Measurements from ENCODE around the gene SERHL2.
"Not testable (repeated sequence)": the region's sequence is repeated elsewhere in the genome, so short reads cannot be mapped to it uniquely, and the experiment has no call there.

The SERHL2 gene

DNA sequence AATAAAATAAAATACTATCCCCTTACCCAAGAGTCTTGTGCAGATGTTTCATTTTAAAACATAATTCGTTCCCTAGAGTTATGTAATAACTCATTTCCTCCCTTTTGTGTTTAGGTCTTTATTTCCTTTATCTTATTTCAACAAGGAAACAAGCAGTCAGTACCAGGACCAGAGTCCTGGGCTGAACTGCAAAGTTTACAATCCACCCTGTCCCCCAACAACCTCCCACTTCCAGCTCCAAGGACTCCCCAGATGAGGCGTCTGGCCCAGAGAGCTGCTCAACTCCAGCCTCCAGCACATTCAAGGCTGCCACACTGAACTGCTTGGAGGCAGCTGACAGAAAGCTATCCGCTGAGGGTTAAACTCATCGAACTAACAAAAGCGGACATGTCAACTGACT lies 56.4 kb downstream of the SERHL2 start:
- no peak for DNase-seq

DNA sequence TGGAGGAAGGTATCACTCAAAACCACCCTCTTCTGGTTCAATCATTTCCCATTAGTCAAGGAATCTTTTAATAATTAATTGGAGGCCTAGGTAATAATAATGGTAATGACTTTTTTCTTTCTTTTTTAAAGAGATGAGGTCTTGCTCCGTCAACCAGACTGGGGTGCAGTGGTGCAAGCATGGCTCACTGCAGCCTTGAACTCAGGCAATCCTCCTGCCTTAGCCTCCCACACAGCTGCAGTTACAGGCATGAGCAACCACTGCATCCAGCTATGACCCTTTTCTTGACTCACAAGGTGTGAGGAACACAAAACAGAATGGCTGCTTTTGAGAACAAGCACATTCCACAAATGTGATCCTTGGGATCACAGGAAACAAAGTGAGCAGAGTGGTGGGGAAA lies 57.3 kb downstream of the SERHL2 start:
- DNase-seq, result no peak

DNA sequence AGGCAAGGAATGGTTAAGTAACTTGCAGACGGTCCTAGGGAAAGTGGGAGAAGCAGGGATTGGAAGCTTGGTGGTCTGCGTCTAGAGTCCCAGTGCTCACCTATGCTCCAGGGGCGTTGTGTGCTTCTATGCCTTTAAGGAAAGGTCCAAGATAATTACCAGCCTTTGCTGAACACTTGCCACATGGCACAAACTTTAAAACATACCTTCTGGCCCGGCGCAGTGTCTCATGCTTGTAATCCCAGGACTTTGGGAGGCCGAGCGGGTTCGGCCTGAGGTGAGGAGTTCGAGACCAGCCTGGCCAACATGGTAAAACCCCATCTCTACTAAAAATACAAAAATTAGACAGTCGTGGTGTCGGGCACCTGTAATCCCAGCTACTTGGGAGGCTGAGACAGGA lies 58.6 kb downstream of the SERHL2 start:
- no peak for DNase-seq

GRCh38 chr22:42613872-42614301 lies 60.1 kb downstream of the SERHL2 start:
- peak; percentile 15 for DNase-seq

GRCh38 chr22:42614312-42615091 lies 60.7 kb downstream of the SERHL2 start, which contains the start of gene POLDIP3:
TSS of gene POLDIP3 (minus strand) at chr22:42614883. CDS start at chr22:42614857, 26 bp downstream.
- DNase-seq, result peak; percentile 99

DNA sequence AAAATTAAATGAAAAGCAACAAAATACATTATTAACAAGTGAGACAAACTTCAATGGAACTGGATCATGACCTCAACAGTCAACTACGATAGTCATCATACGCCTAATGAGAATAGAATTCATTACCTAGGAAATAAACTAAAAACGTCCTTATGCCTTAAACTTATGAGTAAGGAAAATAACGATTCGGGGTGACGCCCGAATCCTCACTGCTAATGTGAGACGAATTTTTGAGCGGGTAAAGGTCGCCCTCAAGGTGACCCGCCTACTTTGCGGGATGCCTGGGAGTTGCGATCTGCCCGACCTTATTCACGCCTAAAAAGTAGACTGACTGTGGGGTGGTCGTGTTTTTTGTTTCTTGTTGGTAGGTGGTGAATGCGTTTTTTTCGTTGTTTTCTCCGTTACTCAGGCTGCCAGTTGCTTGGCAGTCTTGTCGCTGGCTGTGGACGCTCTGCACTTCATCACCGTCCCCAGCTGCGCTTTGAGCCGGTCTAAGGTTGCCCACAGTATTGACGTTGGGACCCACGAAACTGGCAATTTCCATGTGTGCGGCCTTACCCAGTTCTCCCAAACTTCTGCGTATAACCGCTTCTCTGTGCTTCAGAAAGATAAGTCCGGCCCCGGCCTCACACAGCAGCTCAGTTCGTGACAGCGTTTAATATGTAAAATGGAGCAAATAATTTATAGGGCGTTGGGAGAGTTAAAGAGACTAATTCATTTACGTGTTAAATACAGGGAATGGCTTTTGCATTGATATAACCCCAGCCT lies 61.5 kb downstream of the SERHL2 start:
- peak; percentile 77 for DNase-seq

DNA sequence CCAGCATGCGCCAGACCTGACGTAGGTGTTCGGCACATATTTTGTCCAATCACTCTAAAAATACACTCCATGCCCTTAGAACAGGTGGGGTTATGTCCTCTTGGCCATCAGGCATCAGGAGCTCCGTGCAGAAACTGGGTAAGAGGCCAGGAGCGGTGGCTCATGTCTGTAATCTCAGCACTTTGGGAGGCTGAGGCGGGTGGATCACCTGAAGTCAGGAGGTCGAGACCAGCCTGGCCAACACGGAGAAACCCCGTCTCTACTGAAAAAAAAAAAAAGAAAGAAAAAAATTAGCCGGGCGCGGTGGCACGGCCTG lies 62.1 kb downstream of the SERHL2 start:
- DNase-seq, result not testable (repeated sequence)

DNA sequence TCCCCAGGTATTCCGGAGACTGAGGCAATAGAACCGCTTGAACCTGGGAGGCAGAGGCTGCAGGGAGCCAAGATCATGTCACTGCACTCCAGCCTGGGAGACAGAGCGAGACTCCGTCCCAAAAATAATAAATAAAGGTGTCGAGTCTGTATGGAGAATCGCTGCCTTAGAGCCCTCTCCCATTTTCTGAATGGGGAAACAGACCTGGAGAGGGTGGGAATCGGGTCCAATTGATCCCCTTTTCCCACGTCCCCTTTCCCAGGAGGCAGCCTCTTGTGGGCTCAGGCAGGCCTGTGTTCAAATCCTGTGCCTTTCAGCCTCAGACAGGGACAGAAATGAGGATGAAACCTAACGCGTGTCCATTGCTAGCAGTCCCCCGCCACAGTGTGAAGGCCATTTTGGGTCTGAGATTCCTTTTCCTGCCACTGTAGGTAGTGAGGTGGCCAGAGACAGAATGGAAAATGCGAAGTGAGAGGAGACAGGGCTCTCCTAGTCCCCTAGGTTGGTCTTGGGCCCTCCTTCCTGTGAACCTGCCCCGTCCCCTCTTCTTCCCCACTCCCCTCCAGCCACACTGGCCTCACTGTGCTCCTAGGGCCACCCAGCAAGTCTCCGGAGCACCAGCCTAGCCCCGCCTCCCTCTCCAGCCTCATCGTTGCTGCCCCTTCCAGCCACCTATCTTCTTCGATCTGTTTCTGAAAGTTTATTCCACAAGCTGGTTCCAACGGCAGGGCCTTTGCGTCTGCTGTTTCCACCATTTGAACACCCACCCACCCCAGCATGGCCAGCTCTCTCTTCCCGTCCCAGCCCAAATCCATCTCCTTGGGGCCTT lies 63.6 kb downstream of the SERHL2 start:
- no peak for DNase-seq

GRCh38 chr22:42619261-42620063 lies 65.7 kb downstream of the SERHL2 start:
- no peak for DNase-seq

DNA sequence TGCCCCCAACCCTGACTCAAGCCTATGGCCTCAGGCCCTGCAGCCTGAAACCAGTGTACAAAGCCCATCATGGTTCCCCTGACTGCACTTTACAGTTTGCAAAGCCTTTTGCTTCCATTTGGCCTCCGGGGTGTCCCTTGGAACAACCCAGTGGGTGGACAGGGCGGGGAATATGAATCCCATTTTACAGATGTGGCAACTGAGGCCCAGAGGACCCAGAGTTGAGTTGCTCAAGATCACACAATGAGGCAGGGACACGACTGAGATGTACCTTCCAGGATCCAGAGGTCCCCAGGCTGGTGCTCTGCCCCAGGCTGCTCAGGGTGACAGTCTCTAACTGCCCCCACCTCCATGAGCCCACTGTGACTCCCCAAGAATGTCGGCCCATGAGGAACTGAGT lies 66.3 kb downstream of the SERHL2 start:
- DNase-seq, result no peak

GRCh38 chr22:42621505-42622002 lies 67.8 kb downstream of the SERHL2 start:
- peak; percentile 59 for DNase-seq

- DNase-seq, result no peak
Measured at GRCh38 chr22:42622061-42622710, 68.4 kb downstream of the SERHL2 start.

- no peak for DNase-seq
Measured at GRCh38 chr22:42623301-42623751, 69.6 kb downstream of the SERHL2 start.
